NT2/D1 (cell line): ENCODE data around the gene CCL20.

ENCODE experiments used
- SUZ12 ChIP-seq: IDR thresholded peaks from 2 replicates; pipeline ENCODE4 v1.6.1; 2011; ENCODE audit not compliant: insufficient read length, insufficient read depth; ENCODE audit errors: extremely low read depth
- ZNF274 ChIP-seq: IDR thresholded peaks from 2 replicates; pipeline ENCODE4 v1.6.1; 2011; ENCODE audit warnings: mild to moderate bottlenecking, low read depth, low read length

DNA sequence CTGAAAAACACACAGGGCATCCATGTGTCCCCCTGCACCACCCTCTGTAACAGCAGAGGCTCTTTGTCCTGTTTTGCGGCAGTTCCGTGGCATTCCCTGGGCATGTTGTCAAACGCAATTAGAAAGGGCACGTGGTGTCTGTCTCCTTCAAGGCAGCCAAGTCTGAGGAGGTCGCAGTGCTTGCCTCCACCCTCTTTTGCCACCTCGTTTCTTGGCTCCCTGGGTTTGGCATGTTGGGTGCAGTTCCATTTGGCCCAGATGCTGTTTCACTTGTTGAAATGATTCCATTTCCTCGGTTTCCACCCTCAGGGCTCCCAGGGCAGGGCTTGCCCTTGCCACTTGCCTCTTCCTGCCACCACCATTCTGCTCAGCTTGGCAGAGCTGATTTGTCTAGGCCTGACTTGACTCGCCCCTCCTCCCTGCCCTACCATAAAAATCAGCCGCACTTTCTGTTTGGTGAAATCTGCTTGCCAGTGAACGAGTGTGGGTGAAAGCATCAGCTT, 12.4 kb downstream of the CCL20 start:
- TF ChIP-seq ZNF274 (no peak), SUZ12 (no peak)
